ENCODE data around the gene RBM20. TPM values are rescaled to one million over a fixed set of nuclear protein-coding genes. Genes with fewer than 3 reads are reported as not detected.

RBM20 gene
- total and polyA plus RNA-seq, 12 donors, result 0.07 to 2.3 (median 0.28) TPM; not detected in 2

GRCh38 chr10:110612629-110613028 lies 31.5 kb upstream of the RBM20 start:
- WGBS, 4 donors, result 81 to 93% (median 90%) methylated on average over 4 of the region's 4 CpGs
- intact Hi-C loops (cut with DNase I), result loop anchor here in 1 of 2 donors (10.0 kb wide), 1 partner anchor 62 kb away; no protein-coding TSS in a partner anchor
- Histone ChIP-seq H3K4me1 (replicated peaks in 1 of 2) (no peaks in the 10 kb centered on the region), H3K36me3 (replicated peaks in 1 of 2) (no peaks in the 10 kb centered on the region), H3K27ac (no peak overlapping the region), H3K4me3 (no peak overlapping the region), H3K9me3 (replicated peaks in 1 of 3) (no peaks in the 10 kb centered on the region), H3K27me3 (no peaks in the 10 kb centered on the region)
- DNase-seq, result no peak
- TF ChIP-seq CTCF (IDR thresholded peaks at IDR 0.05) (no peak), POLR2A (IDR thresholded peaks at IDR 0.05) (no peak)

- TF ChIP-seq CTCF (IDR thresholded peaks at IDR 0.05), result no peak
- no peak for TF ChIP-seq POLR2A (IDR thresholded peaks at IDR 0.05)
- Histone ChIP-seq H3K4me3 (no peak overlapping the region), H3K9me3 (replicated peaks in 1 of 3) (no peaks in the 10 kb centered on the region), H3K36me3 (replicated peaks in 1 of 2) (no peaks in the 10 kb centered on the region), H3K27ac (no peak overlapping the region), H3K27me3 (no peaks in the 10 kb centered on the region), H3K4me1 (replicated peaks in 1 of 2) (no peaks in the 10 kb centered on the region)
- WGBS, 4 donors, result 70 to 82% (median 75%) methylated on average over 8 of the region's 8 CpGs
- DNase-seq, result no peak
- intact Hi-C loops (cut with DNase I), result loop anchor here in 1 of 2 donors (10.0 kb wide), 1 partner anchor 61 kb away; no protein-coding TSS in a partner anchor
Observed at GRCh38 chr10:110613341-110613995, 30.7 kb upstream of the RBM20 start.

- intact Hi-C loops (cut with DNase I), result loop anchor here in 1 of 2 donors (10.0 kb wide), 1 partner anchor 61 kb away; no protein-coding TSS in a partner anchor
- H3K4me1 ChIP-seq (replicated peaks in 1 of 2), result no peaks in the 10 kb centered on the region
Observed at GRCh38 chr10:110613996-110614495, 30.1 kb upstream of the RBM20 start.

More at GRCh38 chr10:110613996-110614495, 30.1 kb upstream of the RBM20 start:
- DNase-seq, result no peak
- H3K4me3 ChIP-seq, result no peak overlapping the region
- no peaks in the 10 kb centered on the region for H3K36me3 ChIP-seq (replicated peaks in 1 of 2)
- no peak overlapping the region for H3K27ac ChIP-seq
- 81 to 88% (median 87%) methylated on average over 5 to 9 of the region's 9 CpGs for WGBS, 4 donors
- H3K9me3 ChIP-seq (replicated peaks in 1 of 3), result no peaks in the 10 kb centered on the region
- no peaks in the 10 kb centered on the region for H3K27me3 ChIP-seq
- TF ChIP-seq POLR2A (IDR thresholded peaks at IDR 0.05), result no peak
- TF ChIP-seq CTCF (IDR thresholded peaks at IDR 0.05), result no peak

All from adrenal gland (tissue), 12 donors.